Measurements from ENCODE around the gene DQX1.
A peak's percentile ranks its signal among the peaks of the same experiment; 100 is the strongest.

The DQX1 gene

GRCh38 chr2:74532222-74532621 lies 6.2 kb upstream of the DQX1 start:
- H3K27me3 ChIP-seq, result no peaks in the 10 kb centered on the region
- H3K36me3 ChIP-seq, result peaks cover 28 to 39% (median 34%) of the 10 kb centered on the region in 11 experiments
- H3K9me3 ChIP-seq (replicated peaks in 1 of 11), result 0 out of 22 replicates have a peak, but pooled peaks cover 0 to under 1% (median 0%) of the 10 kb centered on the region in 11 experiments
- peak overlapping the region; percentile 90 to 99 (median 97) for H3K4me2 ChIP-seq
- H3K27ac ChIP-seq, result peak overlapping the region in 6 of 11 experiments; percentile 29 to 99 (median 96); a peak in 11 of 22 replicates
- H3K4me3 ChIP-seq, result peak overlapping the region in 8 of 10 experiments; percentile 81 to 94 (median 88); a peak in 17 of 20 replicates
- peaks cover 26 to 39% (median 37%) of the 10 kb centered on the region in 10 experiments for H3K4me1 ChIP-seq
- TF ChIP-seq Cebpa-rat (IDR thresholded peaks at IDR 0.05), result no peak
- peaks cover 0 to 21% (median 16%) of the 10 kb centered on the region in 11 experiments; a peak in 9 of 22 replicates for H4K20me1 ChIP-seq
- H3K9ac ChIP-seq, result peak overlapping the region in 10 of 11 experiments; percentile 88 to 99 (median 96); a peak in 15 of 22 replicates

GRCh38 chr2:74531666-74532065 lies 5.6 kb upstream of the DQX1 start:
- Histone ChIP-seq H4K20me1 (peaks cover 0 to 27% (median 16%) of the 10 kb centered on the region in 11 experiments; a peak in 10 of 22 replicates), H3K27ac (peak overlapping the region in 10 of 11 experiments; percentile 29 to 99 (median 97); a peak in 18 of 22 replicates), H3K9ac (peak overlapping the region; percentile 88 to 99 (median 97)), H3K9me3 (replicated peaks in 1 of 11) (0 out of 22 replicates have a peak, but pooled peaks cover 0 to 6% (median 0%) of the 10 kb centered on the region in 11 experiments), H3K4me1 (peaks cover 26 to 45% (median 42%) of the 10 kb centered on the region in 10 experiments), H3K4me3 (peak overlapping the region; percentile 81 to 94 (median 86)), H3K4me2 (peak overlapping the region; percentile 90 to 99 (median 97)), H3K27me3 (no peaks in the 10 kb centered on the region), H3K36me3 (peaks cover 34 to 44% (median 39%) of the 10 kb centered on the region in 11 experiments)
- no peak for TF ChIP-seq Cebpa-rat (IDR thresholded peaks at IDR 0.05)

- Histone ChIP-seq H3K4me1 (peaks cover 26 to 54% (median 49%) of the 10 kb centered on the region in 10 experiments), H3K9ac (peak overlapping the region; percentile 88 to 99 (median 97)), H3K4me2 (peak overlapping the region; percentile 90 to 99 (median 97)), H3K36me3 (peaks cover 45 to 56% (median 49%) of the 10 kb centered on the region in 11 experiments), H3K27ac (peak overlapping the region; percentile 60 to 99 (median 97); a peak in 21 of 22 replicates), H3K9me3 (replicated peaks in 1 of 11) (0 out of 22 replicates have a peak, but pooled peaks cover 0 to 6% (median 0%) of the 10 kb centered on the region in 11 experiments), H4K20me1 (peaks cover 0 to 27% (median 16%) of the 10 kb centered on the region in 11 experiments; a peak in 10 of 22 replicates), H3K27me3 (no peaks in the 10 kb centered on the region), H3K4me3 (peak overlapping the region; percentile 81 to 94 (median 86))
- no peak for TF ChIP-seq Cebpa-rat (IDR thresholded peaks at IDR 0.05)
Observed at GRCh38 chr2:74530239-74531187, 4.5 kb upstream of the DQX1 start.

GRCh38 chr2:74529357-74530238 lies 3.6 kb upstream of the DQX1 start, which contains the start of the genes AUP1 and HTRA2:
TSS of gene AUP1 (minus strand) at chr2:74529706. CDS start at chr2:74529629, 77 bp downstream.
TSS of gene HTRA2 (plus strand) at chr2:74529933. CDS start at chr2:74530007, 74 bp downstream.
- H3K36me3 ChIP-seq, result peaks cover 47 to 61% (median 52%) of the 10 kb centered on the region in 11 experiments

GRCh38 chr2:74528600-74529356 lies 2.7 kb upstream of the DQX1 start:
- 0 out of 22 replicates have a peak, but pooled peaks cover 0 to 6% (median 0%) of the 10 kb centered on the region in 11 experiments for H3K9me3 ChIP-seq (replicated peaks in 1 of 11)
- H3K4me1 ChIP-seq, result peaks cover 26 to 54% (median 49%) of the 10 kb centered on the region in 10 experiments
- H3K27ac ChIP-seq, result peak overlapping the region; percentile 91 to 99 (median 97)
- H3K27me3 ChIP-seq, result no peaks in the 10 kb centered on the region
- H3K4me2 ChIP-seq, result peak overlapping the region; percentile 93 to 99 (median 98)
- peaks cover 0 to 27% (median 16%) of the 10 kb centered on the region in 11 experiments; a peak in 10 of 22 replicates for H4K20me1 ChIP-seq
- TF ChIP-seq Cebpa-rat (IDR thresholded peaks at IDR 0.05), result no peak
- H3K36me3 ChIP-seq, result peaks cover 39 to 56% (median 48%) of the 10 kb centered on the region in 11 experiments
- peak overlapping the region; percentile 81 to 94 (median 86) for H3K4me3 ChIP-seq
- H3K9ac ChIP-seq, result peak overlapping the region; percentile 88 to 99 (median 97)

More at GRCh38 chr2:74529357-74530238, 3.6 kb upstream of the DQX1 start, which contains the start of the genes AUP1 and HTRA2:
- Histone ChIP-seq H3K4me1 (peaks cover 26 to 55% (median 49%) of the 10 kb centered on the region in 10 experiments), H3K9ac (peak within 1 kb of the TSS; percentile 88 to 99 (median 97)), H3K4me3 (peak within 1 kb of the TSS; percentile 81 to 94 (median 86)), H3K9me3 (replicated peaks in 1 of 11) (0 out of 22 replicates have a peak, but pooled peaks cover 0 to 6% (median 0%) of the 10 kb centered on the region in 11 experiments), H3K27ac (peak within 1 kb of the TSS; percentile 91 to 99 (median 97)), H3K4me2 (peak within 1 kb of the TSS; percentile 94 to 99 (median 98)), H4K20me1 (peaks cover 0 to 27% (median 16%) of the 10 kb centered on the region in 11 experiments; a peak in 10 of 22 replicates), H3K27me3 (no peaks in the 10 kb centered on the region)
- TF ChIP-seq Cebpa-rat (IDR thresholded peaks at IDR 0.05), result no peak

GRCh38 chr2:74527741-74528140 lies 1.7 kb upstream of the DQX1 start:
- no peak for TF ChIP-seq Cebpa-rat (IDR thresholded peaks at IDR 0.05)
- H3K9ac ChIP-seq, result peak overlapping the region in 8 of 11 experiments; percentile 94 to 99 (median 97); a peak in 9 of 22 replicates
- peaks cover 0 to 26% (median 14%) of the 10 kb centered on the region in 11 experiments; a peak in 10 of 22 replicates for H4K20me1 ChIP-seq
- 0 out of 22 replicates have a peak, but pooled peaks cover 0 to 6% (median 0%) of the 10 kb centered on the region in 11 experiments for H3K9me3 ChIP-seq (replicated peaks in 1 of 11)
- peak overlapping the region; percentile 93 to 99 (median 98) for H3K4me2 ChIP-seq
- peak overlapping the region in 1 of 11 experiments; percentile 59; a peak in 1 of 22 replicates for H3K27ac ChIP-seq
- H3K4me3 ChIP-seq, result peak overlapping the region; percentile 81 to 94 (median 86); a peak in 15 of 20 replicates
- H3K27me3 ChIP-seq, result peaks cover 0 to 4% (median 0%) of the 10 kb centered on the region in 11 experiments; a peak in 1 of 22 replicates
- peaks cover 29 to 45% (median 38%) of the 10 kb centered on the region in 11 experiments for H3K36me3 ChIP-seq
- H3K4me1 ChIP-seq, result peaks cover 26 to 54% (median 49%) of the 10 kb centered on the region in 10 experiments

Data from BLaER1 treated with 17β-estradiol and CSF1 and Interleukin-3, amounts not matched to agents 10 nM and 100 nM (cell line).